HT1080 (cell line): ENCODE measurements around the gene PRRC2A. TPM values are rescaled to one million over a fixed set of nuclear protein-coding genes. Genes with fewer than 3 reads are reported as not detected.
A peak's percentile ranks its signal among the peaks of the same experiment; 100 is the strongest.
"Not testable (repeated sequence)": the region's sequence is repeated elsewhere in the genome, so short reads cannot be mapped to it uniquely, and the experiment has no call there.

Experiments used
- DNase-seq: peaks from one replicate; pipeline ENCODE4 v3.0.0-alpha.2; 2015; ENCODE audit warnings: low read depth
- total RNA-seq: library from RNA; depleted of rRNA; stranded (reverse); fragments of >200 nt; shearing (Covaris generic); gene quantifications from 2 replicates; pipeline ENCODE4 v1.2.3, GENCODE V29; 2014

PRRC2A gene
- total RNA-seq, 1 experiment from 2014 or later: 115 TPM

DNA sequence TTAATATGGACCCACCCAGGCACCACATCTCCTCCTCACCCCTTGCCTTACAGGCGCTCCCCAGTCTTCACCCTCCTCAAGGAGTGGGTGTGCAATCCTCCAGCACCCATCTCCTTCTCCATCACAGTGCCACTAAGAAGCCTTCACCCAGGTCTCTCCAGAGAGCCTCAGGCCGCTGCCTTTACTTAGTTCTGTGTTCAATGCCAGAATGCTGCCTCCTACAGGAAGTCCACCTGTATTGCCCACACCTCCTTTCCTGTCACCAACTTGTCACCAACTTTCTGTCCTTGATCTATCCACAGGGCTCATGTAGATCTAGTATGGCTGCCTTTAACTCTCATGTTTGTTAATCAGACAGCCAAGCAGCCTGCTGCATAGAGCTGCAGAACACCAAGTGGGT is 35.0 kb upstream of the PRRC2A start:
- DNase-seq: no peak

DNA sequence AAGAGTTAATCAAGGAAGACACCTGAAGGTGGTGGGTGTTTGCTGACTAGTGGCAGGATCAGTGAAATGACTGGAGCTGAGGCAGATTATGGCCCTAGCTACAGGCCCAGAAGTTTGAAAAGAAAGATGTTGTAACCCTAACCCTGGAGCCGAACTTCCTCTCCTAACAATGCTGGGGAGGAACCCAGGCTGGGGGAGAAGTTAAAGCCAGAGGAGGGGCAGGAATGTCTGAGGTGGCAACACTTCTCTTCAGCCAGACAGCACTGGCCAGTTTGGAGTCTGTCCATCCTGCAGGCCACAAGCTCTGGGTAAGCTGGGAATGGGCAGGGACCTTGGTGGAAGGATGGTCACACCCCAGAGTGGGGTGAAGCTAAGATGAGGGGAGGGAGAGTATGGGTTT is 34.5 kb upstream of the PRRC2A start, which contains the start of gene LST1:
Gene LST1, plus strand, starts transcription at position 270 of the 400 bp plus-strand sequence. CDS start 1,023 bp downstream, outside the sequence.
- DNase-seq: no peak

DNA sequence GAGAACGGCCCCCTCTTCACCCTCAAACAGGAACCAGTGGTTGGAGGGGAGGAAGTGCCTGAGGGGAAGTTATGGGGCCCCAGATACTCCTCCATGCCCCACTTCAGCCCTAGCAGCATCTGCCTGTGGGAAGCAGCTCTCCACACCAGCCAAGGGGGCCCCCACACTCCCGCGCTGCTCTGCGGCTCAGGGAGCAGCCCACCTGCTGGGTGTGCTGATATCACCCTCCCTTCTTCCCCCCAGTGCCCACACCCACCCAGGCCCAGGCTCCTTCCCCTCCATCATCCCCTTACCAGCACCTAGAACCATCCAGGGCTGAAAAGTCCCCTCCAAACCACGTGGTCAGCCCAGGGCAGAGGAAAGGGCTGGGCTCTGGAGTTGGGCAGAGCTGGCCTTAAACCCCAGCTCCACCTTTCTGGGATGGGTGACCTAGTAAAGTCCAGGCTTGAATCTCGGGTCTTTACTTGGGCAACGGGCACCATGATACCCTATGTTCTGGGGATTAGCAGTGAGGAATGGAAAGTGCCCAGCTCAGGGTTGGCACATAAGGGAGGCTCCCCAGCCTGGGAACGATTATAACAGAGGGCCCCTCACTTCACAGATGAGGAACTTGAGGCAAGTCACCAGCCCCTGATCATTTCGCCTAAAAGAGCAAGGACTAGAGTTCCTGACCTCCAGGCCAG is 33.8 kb upstream of the PRRC2A start:
- no peak for DNase-seq

DNA sequence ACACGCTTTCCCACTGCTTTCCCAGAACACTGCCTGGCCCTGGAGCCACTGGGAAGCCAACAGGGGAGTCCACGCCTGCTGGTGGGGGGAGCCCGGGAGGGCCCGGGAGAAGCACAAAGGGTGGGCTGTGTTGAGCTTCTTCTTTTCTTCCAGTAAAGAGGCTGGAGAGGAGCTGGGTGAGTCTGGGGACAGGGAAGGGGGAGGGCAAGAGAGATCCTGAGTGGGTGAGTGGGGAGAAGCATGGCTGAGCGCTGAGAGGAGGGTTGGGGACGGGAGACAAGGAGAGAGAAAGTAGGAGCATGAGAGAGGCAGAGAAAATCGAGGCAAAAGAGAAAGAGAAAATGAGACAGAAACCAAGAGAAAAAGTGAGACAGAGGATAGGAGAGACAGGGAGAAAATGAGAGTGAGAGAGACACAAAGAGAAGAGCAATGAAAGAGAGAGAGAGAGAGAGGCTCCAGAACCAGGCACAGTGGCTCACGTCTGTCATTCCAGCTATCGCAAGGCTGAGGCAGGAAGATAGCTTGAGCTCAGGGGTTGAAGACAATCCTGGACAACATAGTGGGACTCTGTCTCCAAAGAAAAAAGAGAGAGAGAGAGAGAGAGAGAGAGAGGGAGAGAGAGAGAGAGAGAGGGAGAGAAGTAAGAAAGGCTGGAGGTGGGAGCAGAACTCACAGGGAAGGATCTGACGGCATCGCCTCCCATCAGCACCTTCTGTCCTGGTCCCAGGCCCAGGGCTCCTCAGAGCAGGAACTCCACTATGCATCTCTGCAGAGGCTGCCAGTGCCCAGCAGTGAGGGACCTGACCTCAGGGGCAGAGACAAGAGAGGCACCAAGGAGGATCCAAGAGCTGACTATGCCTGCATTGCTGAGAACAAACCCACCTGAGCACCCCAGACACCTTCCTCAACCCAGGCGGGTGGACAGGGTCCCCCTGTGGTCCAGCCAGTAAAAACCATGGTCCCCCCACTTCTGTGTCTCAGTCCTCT is 32.4 kb upstream of the PRRC2A start:
- DNase-seq: no peak

DNA sequence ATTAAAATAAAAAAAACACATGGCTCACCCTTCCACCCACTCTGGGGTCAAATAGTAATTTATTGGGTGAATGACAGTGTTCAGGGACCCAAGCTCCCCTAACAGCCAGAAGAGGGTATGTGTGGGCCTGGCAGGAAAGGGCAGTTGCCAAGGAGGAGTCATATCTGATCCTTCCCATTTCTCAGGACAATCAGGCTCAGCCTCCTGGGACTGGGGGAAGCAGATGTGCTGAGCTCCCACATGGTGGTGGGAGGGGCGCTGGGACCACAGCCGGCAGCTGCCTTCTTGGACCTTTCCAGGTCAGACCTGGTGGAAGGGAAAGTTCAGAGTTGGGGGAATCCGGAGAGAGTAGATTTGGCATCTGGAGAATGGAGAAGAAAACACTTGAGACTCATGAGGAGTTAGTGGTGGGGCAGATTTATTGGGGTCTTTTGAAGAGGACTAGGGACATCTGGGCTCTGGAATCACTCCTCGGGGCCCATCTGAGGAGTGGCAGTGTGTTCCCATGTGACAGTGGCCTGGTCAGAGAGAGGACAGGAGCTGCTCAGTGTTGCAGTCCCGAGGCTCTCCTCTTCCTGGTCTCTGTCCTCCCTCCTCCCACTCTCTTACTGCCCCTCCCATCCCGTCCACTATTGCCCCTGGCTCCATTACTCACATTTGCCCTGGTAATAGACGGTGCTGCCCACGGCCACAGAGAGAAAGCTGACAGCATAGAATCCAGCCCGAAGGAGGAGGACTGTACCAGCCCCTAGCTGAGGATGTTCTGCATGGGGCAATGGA is 31.5 kb upstream of the PRRC2A start:
- DNase-seq: no peak

DNA sequence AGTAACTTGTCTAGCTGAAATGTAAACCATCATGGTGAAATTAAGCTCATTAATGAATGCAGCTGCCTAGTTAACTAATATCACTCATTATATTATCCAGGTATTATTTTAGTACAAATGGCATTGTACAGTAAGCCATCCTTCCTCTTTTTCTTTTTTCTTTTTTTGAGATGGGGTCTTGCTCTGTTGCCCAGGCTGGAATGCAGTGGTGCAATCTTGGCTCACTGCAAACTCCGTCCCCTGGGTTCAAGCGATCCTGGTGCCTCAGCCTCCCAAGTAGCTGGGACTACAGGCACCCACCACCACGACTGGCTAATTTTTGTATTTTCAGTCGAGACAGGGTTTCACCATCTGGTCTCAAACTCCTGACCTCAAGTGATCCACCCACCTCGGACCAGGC is 29.8 kb upstream of the PRRC2A start:
- not testable (repeated sequence) for DNase-seq

DNA sequence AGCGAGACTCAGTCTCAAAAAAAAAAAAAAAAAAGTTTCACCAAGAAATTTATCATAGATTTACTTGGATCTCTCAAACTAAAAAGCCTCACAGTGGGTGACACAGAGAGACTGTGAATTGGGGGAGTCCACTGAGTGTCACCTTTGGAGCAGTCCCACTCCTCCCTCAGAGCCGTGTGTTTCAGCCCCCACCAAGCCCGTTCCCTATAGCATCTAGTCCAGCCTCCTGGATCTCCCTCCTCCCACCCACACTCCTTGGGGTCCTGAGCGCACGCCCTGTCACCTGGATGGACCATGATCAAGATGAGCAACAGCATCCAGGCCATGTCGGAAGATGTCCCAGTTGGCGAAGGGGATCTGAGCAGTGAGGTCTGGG is 28.1 kb upstream of the PRRC2A start:
- DNase-seq: no peak

DNA sequence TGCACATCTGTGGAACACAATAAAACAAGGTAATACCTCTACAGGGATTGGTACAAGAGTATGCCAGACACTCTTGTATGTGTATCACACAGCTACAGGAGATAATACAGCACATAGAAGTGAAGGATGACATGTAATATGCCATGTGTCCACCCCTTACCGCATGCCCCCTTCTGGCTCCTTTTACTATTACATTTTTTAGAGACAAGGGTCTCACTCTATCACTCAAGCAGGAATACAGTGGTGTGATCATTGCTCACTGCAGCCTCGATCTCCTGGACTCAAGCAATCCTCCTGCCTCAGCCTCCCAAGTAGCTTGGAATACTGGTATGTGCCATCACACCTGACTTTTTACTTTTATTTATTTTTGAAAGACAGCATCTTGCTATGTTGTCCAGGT is 23.5 kb upstream of the PRRC2A start:
- DNase-seq: peak; percentile 48

DNA sequence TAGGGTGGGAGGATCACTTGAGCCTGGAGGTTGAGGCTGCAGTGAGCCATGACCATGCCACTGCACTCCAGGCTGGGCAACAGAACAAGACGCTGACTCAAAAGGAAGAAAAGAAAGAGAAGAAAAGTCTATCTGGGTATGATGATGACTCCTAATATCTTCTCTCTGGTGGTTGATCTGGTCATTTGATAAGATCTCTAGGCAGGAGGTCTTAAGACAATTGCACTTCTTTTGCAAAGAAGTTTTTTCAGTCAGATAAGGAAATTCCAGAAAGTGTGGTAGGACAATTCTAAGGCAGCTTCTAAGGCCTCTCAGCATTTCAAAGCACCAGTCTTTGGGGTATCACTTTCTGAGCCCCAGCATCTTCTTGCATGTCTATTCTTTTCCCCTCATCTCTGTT is 13.2 kb upstream of the PRRC2A start:
- no peak for DNase-seq

DNA sequence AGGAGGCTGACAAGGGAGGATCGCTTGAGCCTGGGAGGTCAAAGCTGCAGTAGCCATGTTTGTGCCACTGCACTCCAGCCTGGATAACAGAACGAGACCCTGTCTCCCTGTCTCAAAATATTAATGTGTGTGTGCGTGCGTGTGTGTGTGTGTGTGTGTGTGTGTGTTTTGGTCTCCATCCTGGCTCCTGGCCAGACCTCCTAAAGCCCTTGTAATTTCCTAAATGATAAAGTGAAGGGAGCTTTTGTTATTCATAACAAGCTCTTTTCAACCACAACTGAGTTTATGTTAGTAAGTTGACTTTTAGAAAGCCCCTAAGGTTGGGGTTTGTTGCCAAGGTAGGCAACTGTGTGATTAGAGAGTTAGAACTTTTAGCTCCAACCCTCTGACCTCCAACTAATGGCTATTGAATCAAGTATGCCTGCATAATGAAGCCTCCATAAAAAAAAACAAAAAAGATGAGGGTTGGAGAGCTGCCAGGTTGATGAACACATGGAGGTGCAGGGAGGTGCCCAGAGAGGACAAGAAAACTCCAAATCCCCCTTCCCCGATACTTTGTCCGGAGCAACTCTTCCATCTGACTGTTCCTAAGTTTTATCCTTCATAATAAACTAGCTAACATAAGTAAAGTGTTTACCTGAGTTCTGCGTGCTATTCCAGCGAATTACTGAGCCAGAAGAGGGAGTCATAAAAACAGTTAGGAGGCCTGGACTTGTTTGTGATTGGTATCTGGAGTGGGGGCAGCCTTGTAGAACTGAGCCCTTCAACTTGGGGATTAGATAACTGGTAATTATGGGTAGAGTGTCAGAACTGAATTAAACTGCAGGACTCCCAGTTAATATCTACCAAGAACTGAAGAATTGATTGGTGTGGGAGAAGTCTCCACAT is 10.8 kb upstream of the PRRC2A start:
- no peak for DNase-seq

DNA sequence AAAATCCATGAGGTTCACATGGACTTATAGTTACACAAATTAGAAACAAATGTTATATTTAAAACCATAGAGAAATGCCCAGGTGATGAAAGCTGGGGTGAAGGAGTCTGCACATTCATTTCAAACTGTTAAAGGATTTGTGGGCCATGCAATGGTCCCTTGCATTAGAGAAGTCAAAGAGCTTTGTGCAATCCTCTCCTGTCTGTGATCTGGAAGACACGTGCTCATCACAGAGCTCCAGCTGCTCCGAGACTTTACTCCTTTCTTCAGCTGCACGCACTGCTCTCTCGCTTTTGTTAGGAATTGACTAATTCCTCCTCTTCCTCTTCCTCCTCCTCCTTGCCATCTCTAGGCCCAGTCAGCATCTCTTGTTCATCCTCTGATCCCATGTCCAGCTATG is 9.5 kb upstream of the PRRC2A start:
- DNase-seq: no peak

DNA sequence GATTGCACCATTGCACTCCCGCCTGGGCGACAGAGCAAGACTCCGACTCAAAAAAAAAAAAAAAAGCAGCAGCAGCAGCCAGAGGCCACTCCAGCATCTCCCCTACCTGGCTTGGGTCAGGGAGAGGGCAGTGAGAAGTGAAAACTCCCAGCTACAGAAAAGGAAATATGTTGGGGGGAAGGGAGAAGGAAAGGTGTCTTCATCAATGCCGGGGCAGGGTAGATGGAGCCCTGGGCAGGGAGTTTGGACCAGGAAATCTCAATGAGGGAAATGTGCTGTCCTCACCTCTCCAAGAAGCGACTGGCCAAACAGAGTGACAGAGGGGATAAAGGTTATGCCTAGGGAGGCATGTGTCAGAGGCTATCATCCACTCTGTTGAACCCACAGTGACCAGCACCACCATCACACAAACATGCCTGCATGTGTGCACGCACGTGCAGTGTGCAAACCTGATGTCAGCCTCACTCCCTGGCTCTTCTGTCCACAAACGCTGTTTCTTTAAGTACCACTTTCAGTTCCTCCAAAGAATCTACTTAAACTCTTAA is 6.4 kb upstream of the PRRC2A start:
- no peak for DNase-seq

DNA sequence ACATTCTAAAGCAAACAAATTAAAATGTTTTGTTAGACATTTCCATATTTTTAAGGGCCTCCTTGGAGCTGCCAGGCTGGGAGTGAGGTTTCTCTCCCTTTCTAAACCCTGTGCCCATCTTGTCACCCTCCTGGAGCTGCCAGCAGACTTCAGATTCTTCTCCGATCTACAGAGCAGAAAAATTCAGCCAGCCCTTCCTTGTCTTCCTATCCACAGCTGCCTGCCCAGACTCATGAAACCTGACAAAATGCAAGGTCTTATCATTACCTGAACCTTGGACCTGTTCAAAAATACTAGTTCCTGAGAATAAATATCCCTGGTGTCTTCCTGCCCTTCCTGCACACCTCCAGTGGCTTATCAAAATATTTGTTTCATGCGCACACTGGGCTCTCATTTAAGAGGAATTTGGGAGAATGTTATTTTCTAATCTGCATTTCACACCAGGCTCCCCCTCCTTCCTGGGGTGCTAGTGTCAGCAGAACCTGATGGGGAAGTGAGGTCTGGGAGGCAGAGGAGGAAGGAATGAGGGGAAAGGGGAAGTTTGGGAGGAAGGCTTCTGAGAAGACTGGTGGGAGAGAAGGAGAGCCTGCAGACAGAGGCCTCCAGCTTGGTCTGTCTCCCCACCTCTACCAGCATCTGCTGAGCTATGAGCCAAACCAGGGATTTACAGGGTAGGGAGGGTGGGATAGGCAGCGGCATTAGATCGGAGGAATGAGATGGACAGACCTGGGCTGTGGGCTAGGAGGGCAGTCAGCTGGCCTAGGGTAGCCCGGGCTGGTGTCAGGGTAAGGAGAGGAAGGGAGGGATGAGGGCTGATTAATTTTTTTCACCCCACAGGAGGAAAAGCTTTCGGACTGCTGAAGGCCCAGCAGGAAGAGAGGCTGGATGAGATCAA is 5.6 kb upstream of the PRRC2A start, which contains the start of gene AIF1:
Gene AIF1, plus strand, starts transcription at position 551 of the 895 bp plus-strand sequence. Its CDS starts 96 bp downstream, at position 647.
- no peak for DNase-seq

DNA sequence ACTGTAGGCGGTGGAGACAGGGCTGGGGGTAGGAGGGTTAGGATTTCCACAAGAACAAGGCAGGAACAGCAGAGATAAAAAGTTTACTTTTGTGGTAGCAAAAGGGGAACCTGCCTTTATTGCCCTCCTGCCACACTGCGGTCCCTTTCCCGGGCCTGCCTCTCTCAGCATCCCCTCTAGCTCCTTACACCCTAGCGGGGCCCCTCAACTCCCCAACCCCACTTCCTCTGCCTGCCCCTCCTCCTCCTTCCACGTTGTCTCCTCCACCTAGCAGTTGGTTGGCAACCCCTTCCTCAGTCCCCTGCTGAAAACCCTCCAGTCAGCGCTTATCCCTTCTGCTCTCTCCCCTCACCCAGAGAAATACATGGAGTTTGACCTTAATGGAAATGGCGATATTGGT is 4.8 kb upstream of the PRRC2A start:
- no peak for DNase-seq

DNA sequence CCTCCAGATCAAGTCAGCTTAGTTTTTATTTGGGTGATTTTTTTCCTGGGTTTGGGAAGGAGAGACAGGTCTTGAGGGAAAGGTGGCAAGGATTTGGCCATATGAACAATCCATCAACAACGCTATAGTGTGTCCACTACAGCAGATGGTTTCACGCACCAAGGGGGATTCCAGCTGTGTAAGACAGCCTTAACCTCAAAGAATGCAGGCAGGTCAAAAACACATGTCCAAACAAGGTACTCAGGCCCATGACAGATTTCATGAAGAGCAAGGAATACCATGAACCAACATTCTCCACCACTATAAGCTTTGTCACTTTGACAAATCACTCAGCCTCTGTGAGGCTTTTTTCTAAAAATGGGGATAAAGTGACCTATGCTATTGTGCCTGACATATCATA is 3.5 kb upstream of the PRRC2A start:
- no peak for DNase-seq

DNA sequence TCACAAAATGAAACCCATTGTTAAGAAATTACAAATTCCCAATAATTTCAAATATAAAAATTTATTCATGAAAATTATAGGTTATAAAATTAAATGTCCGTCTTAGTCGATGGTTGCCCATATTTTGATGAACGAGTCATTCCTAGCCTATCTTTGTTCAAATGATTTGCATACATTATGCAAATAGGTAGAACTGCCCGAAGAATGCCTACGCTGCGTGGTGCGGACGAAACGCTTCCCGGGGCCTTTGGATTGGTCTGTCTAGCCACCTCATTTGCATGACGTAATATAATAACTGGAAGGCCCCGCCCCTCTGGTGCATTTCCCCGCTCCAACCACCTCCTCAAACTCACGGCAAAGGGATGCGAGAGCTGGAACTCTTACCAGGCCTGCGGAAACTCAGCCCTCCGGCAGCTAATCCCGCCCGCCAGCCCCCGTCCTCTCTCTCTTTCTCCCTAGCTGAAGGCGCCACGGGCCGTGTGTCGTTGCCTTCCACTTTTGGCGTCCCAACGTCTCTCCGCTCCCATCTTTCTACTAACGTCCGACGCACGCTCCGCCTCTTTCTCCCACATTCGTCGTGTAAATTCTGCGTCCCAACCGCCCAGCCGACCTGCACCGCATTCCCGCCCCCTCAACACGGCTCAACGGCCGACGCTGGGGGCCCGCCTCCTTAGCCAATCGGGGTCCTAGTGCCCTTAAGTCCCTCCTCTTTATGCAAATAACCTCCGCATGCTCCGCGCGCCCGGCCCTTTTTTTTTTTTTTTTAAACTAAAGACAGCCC is 520 bp upstream of the PRRC2A start:
- peak; percentile 99 for DNase-seq

DNA sequence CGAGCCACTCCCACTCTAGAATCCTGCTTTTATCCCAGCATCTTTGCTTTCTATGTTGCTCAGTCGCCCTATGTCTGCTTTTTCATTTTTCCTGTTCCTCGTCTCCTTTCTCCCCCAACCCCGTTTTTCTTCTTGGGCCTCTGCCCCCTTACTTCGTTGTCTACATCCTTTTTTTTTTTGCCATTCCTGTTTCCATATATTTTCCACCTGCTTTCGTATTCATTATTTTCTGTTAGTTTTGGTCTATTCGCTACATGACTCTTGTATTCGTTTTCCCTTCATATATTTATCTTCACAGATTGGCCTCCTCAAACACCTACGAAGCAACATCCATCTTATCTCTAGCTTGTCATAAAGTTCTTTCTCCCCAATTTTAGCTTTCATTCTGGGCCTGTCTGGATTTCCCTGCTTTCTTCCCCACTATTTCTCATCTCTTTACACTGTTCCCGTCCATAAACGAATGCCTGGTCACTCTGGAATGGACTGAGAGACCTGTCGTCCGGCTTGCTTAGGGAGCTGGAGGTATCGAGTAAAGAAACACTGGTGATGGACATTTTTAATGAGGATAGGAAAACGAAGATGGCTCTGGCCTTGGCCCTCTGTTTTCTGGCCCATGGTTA is 915 bp downstream of the PRRC2A start:
- DNase-seq: no peak

DNA sequence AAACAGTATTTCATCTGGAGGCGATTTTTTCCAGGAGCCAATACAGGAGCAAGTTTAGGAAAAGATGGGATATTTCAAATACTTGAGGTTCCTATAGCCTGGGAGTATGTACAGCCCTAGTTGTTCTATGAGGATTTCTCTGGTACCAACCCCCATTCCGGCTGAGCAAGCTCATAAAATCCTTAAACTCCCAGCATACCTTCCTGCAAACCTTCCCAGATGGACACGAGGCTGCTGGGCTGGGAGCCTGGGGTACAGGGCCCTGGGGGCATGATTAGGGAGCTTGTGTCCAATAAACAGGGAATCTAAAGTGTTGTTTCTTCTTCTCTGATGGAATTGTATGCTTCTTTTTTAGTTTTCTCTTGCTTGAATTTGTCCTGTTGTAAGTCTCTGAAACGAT is 1.5 kb downstream of the PRRC2A start:
- DNase-seq: no peak
